HCT116 (cell line): ENCODE data around the gene SSTR5. TPM values are rescaled to one million over a fixed set of nuclear protein-coding genes. Genes with fewer than 3 reads are reported as not detected.

Experiments
- ATAC-seq: fragments of 200-7000 bp; cut with Tn5 transposase; 2 replicates; pipeline ENCODE4 v1.9.1; 2020; ENCODE audit warnings: mild to moderate bottlenecking, moderate library complexity
- BruUV-seq: library from RNA; stranded (reverse); fragments of 400-500 nt; replicated peaks from 2 replicates; lab custom pipeline; 2021; lab: Mats Ljungman, UMichigan
- CTCF ChIA-PET: fragments of 300-600 bp; sonication (Branson Sonifier 250); formaldehyde crosslinking; loops from one replicate; lab custom pipeline; 2021; ENCODE audit warnings: antibody characterized with exemption; lab: Charles Lee
- POLR2A ChIA-PET: fragments of 300-600, 350-600 bp; sonication (Branson Sonifier 250); formaldehyde crosslinking; loops from one replicate; lab custom pipeline; 2021; ENCODE audit warnings: antibody characterized with exemption; lab: Charles Lee
- RAD21 ChIA-PET, 2 experiments: fragments of 300-600 bp; sonication (Branson Sonifier 250); formaldehyde crosslinking; loops; one replicate each; lab custom pipeline; 2023; ENCODE audit warnings: low total read pairs in 2 of 2; ENCODE audit not compliant: uncharacterized antibody in 2 of 2, unreplicated experiment in 2 of 2, low non-redundant PET in 1 of 2; lab: Charles Lee
- DNase-seq: peaks from one replicate; pipeline ENCODE4 v3.0.0-alpha.2; 2010; ENCODE audit warnings: low read depth, low spot score
- H2AFZ ChIP-seq: fragments of 200-600 bp; shearing (Covaris generic), sonication (generic); 2 replicates; pipeline ENCODE4 v1.6.1; 2017; ENCODE audit warnings: low read depth, mixed run types, mixed read lengths, antibody characterized with exemption, low read length; ENCODE audit not compliant: poor library complexity, severe bottlenecking
- H3K27ac ChIP-seq: 2 replicates; pipeline ENCODE4 v1.5.1; 2012; ENCODE audit warnings: low read depth, low read length
- H3K27me3 ChIP-seq: fragments of 200-600 bp; sonication (generic); 2 replicates; pipeline ENCODE4 v1.6.1; 2016; ENCODE audit warnings: mixed run types, low read length, mixed read lengths; ENCODE audit not compliant: insufficient read depth
- H3K36me3 ChIP-seq, 2 experiments: fragments of 200-500 bp in 1 of 2; fragments of 200-600 bp in 1 of 2; sonication (Bioruptor generic) in 1 of 2; sonication (generic) in 1 of 2; 2 replicates each; pipeline versions ENCODE4 v1.5.1 to v1.6.1; 2014 to 2016; ENCODE audit warnings: low read length in 2 of 2, inconsistent platforms in 1 of 2, mixed read lengths in 1 of 2, mixed run types in 1 of 2; ENCODE audit not compliant: insufficient read depth in 2 of 2, control insufficient read depth in 1 of 2
- H3K4me1 ChIP-seq, 2 experiments: fragments of 200-600 bp in 1 of 2; sonication (generic) in 1 of 2; 2 replicates each; pipeline versions ENCODE4 v1.5.1 to v1.6.1; 2012 to 2017; ENCODE audit warnings: low read length in 2 of 2, inconsistent platforms in 1 of 2, mild to moderate bottlenecking in 1 of 2, mixed read lengths in 1 of 2, mixed run types in 1 of 2, moderate library complexity in 1 of 2; ENCODE audit not compliant: insufficient read depth in 2 of 2, control insufficient read depth in 1 of 2
- H3K4me2 ChIP-seq: fragments of 200-600 bp; sonication (generic); 2 replicates; pipeline ENCODE4 v1.6.1; 2017; ENCODE audit warnings: mixed run types, low read length, mixed read lengths
- H3K4me3 ChIP-seq, 2 experiments: fragments of 200-600 bp in 1 of 2; sonication (generic) in 1 of 2; replicated peaks in 1 of 2; 2 replicates each; pipeline ENCODE4 v1.5.1; 2011 to 2016; ENCODE audit warnings: low read length in 2 of 2, control low read depth in 1 of 2, low read depth in 1 of 2, mild to moderate bottlenecking in 1 of 2, mixed read lengths in 1 of 2, mixed run types in 1 of 2
- H3K79me2 ChIP-seq: fragments of 200-600 bp; sonication (generic); 2 replicates; pipeline ENCODE4 v1.6.1; 2017; ENCODE audit warnings: mild to moderate bottlenecking, mixed run types, low read length, moderate library complexity, mixed read lengths; ENCODE audit not compliant: insufficient read depth
- H3K9ac ChIP-seq: fragments of 200-600 bp; sonication (generic); 2 replicates; pipeline ENCODE4 v1.6.1; 2016; ENCODE audit warnings: low read length, mixed read lengths
- H3K9me2 ChIP-seq: fragments of 200-600 bp; sonication (generic), shearing (Covaris generic); 2 replicates; pipeline ENCODE4 v1.6.1; 2017; ENCODE audit warnings: mixed run types, mild to moderate bottlenecking, moderate library complexity; ENCODE audit not compliant: insufficient read depth
- H3K9me3 ChIP-seq, 2 experiments: fragments of 200-500 bp in 1 of 2; fragments of 200-600 bp in 1 of 2; sonication (Bioruptor generic) in 1 of 2; sonication (generic) in 1 of 2; 2 replicates each; pipeline ENCODE4 v1.6.1; 2014 to 2017; ENCODE audit warnings: low read length in 2 of 2, mixed read lengths in 2 of 2, inconsistent platforms in 1 of 2, low read depth in 1 of 2, mild to moderate bottlenecking in 1 of 2, mixed run types in 1 of 2, moderate library complexity in 1 of 2; ENCODE audit not compliant: control insufficient read depth in 1 of 2, insufficient read depth in 1 of 2
- H4K20me1 ChIP-seq: fragments of 200-600 bp; sonication (generic), shearing (Covaris generic); 2 replicates; pipeline ENCODE4 v1.6.1; 2017; ENCODE audit warnings: mixed run types, mild to moderate bottlenecking, moderate library complexity; ENCODE audit not compliant: insufficient read depth
- CEBPB ChIP-seq: IDR thresholded peaks from 2 replicates; pipeline ENCODE4 v1.6.1; 2012; ENCODE audit warnings: low read depth
- EGR1 ChIP-seq: IDR thresholded peaks from 2 replicates; pipeline ENCODE4 v1.6.1; 2012; ENCODE audit warnings: low read depth
- JUND ChIP-seq: IDR thresholded peaks from 2 replicates; pipeline ENCODE4 v1.6.1; 2012
- POLR2AphosphoS5 ChIP-seq: IDR thresholded peaks from 2 replicates; pipeline ENCODE4 v1.6.1; 2011; ENCODE audit warnings: mild to moderate bottlenecking, low read depth, low read length, moderate library complexity
- SP1 ChIP-seq: IDR thresholded peaks from 2 replicates; pipeline ENCODE4 v1.6.1; 2012; ENCODE audit warnings: low read depth
- ZBTB33 ChIP-seq: IDR thresholded peaks from 2 replicates; pipeline ENCODE4 v1.6.1; 2011; ENCODE audit warnings: mild to moderate bottlenecking, low read length, moderate library complexity; ENCODE audit not compliant: insufficient replicate concordance; ENCODE audit errors: extremely low read depth
- intact Hi-C: fragments of 100-400 bp; cut with micrococcal nuclease; formaldehyde crosslinking; loops from 2 replicates; pipeline ENCODE4 v1.10.0; 2022
- total RNA-seq: library from RNA; stranded (reverse); gene quantifications from one replicate; pipeline ENCODE4 v1.2.1, GENCODE V29; 2021; ENCODE audit not compliant: unreplicated experiment

The SSTR5 gene
- total RNA-seq, 1 experiment from 2014 or later: 7.2 TPM

DNA sequence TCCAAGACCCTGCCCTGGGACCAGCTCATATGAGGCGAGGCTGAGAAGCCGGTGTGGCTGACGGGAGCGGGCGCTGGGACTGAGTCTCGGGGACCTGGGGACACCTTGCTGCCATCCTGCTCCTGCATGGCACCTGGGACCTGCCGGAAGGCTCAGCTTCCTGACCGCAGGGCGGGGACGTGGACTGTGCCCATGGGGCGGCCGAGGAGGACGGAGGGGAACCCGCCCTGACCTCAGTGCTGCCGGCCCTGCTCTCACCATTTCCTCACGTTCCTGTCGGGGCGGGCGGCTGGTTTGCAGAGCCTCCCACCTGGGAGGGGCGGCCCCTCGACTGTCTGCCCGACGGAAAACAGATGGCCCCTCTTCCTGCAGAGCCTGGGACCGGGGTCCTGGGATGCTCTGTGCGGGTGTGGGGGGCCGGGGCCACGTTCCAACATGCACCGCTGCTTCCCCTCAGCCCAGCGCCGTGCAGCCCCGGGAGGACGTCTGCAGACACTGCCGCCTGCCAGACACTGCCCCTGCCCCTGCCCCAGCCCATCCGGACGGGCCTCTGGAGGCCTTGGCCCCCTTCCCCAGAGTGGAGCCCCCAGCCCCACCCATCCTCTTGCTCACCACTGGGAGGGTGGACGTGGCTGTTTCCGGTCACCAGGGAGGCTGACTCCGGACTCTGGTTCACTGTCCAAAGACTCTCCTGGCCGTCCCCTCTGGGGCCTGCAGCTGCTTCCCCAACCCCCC lies 43.9 kb upstream of the SSTR5 start (continued):
- TF ChIP-seq ZBTB33 (no peak), POLR2AphosphoS5 (no peak)

DNA sequence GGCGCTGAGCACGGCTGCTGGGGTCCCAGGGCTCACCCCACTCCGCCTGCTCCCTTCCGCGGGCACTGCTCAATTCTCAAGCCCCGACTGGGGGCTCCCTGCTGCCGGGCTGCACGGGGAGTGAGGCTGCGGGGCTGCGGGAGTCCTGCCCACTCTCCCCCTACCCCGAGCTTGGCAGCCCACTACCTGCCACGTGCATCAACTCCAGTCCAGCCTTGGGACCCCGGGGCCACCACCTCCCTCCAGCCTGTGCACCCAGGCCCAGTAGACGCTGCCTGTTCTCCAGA lies 43.3 kb upstream of the SSTR5 start:
- Histone ChIP-seq H3K79me2 (no peaks in the 10 kb centered on the region), H3K4me1 (no peaks in the 10 kb centered on the region), H3K27ac (no peak overlapping the region), H3K4me3 (no peak overlapping the region), H3K36me3 (no peaks in the 10 kb centered on the region), H3K9ac (no peak overlapping the region), H4K20me1 (no peaks in the 10 kb centered on the region), H3K4me2 (no peak overlapping the region), H3K27me3 (peaks cover 11% of the 10 kb centered on the region), H3K9me2 (no peaks in the 10 kb centered on the region), H2AFZ (no peak overlapping the region), H3K9me3 (peaks cover 0 to 8% of the 10 kb centered on the region in 2 experiments; a peak in 1 of 4 replicates)
- POLR2A ChIA-PET: no interaction called here
- RAD21 ChIA-PET: no interaction called here
- BruUV-seq: no TSS peak
- DNase-seq (no peak), ATAC-seq (no peak)
- TF ChIP-seq JUND: no peak
- TF ChIP-seq EGR1: no peak
- TF ChIP-seq ZBTB33: no peak
- no peak for TF ChIP-seq SP1
- no peak for TF ChIP-seq CEBPB
- CTCF ChIA-PET: no interaction called here
- intact Hi-C loops: no loop called here
